Measurements from ENCODE around the gene RHBDL1. TPM values are rescaled to one million over a fixed set of nuclear protein-coding genes. Genes with fewer than 3 reads are reported as not detected.

RHBDL1 gene
- total and polyA plus RNA-seq, 2 donors (not counting 3 experiments of a cell fraction or from before 2014, with no cell fraction given): 1.1 to 1.8 TPM

GRCh38 chr16:646679-647172, 28.7 kb upstream of the RHBDL1 start:
- intact Hi-C loops (cut with micrococcal nuclease): no loop called here
- CTCF ChIA-PET: interaction anchor here (1.8 kb wide), 1 partner anchor 10 kb away, joined by 8 read pairs; the partner anchor contains the start of gene METTL26
- dilution Hi-C loops (cut with MboI; ENCODE audit: extremely low pct_ligation_motif_present, low sequenced_read_pairs): no loop called here
- Histone ChIP-seq H3K9me3 (replicated peaks; ENCODE audit: control insufficient read depth, insufficient read depth, low read length) (no peaks in the 10 kb centered on the region), H3K4me3 (replicated peaks in 1 of 3; ENCODE audit: insufficient read depth in 1 of 3, low read depth in 1 of 3, low read length in 3 of 3) (no peak overlapping the region), H2AFZ (ENCODE audit: low read depth, low read length) (no peak overlapping the region), H3K27me3 (ENCODE audit: control insufficient read depth in 2 of 2, insufficient read depth in 2 of 2, low read length in 2 of 2) (no peaks in the 10 kb centered on the region), H3K27ac (ENCODE audit: insufficient read depth, low read depth, low read length) (no peak overlapping the region), H3K4me1 (ENCODE audit: control insufficient read depth, extremely low read depth, insufficient read depth, low read length) (peaks cover 13% of the 10 kb centered on the region), H3K79me2 (ENCODE audit: control insufficient read depth, insufficient read depth, low read length) (no peaks in the 10 kb centered on the region), H4K20me1 (replicated peaks; ENCODE audit: control insufficient read depth, extremely low read depth, insufficient read depth, low read length) (no peaks in the 10 kb centered on the region), H3K9ac (replicated peaks; ENCODE audit: extremely low read depth, insufficient read depth, low read length) (no peak overlapping the region), H3K9me1 (replicated peaks; ENCODE audit: control insufficient read depth, extremely low read depth, insufficient read depth, low read length) (no peaks in the 10 kb centered on the region), H3K36me3 (ENCODE audit: control insufficient read depth in 2 of 2, extremely low read depth in 1 of 2, insufficient read depth in 2 of 2, low read length in 2 of 2) (no peaks in the 10 kb centered on the region), H3K4me2 (ENCODE audit: insufficient read depth, low read length) (no peak overlapping the region)
- DNase-seq (ENCODE audit: low read depth, low spot score): no peak
- BruUV-seq (replicated peaks): no TSS peak
- TF ChIP-seq GATA2 (IDR thresholded peaks at IDR 0.05; ENCODE audit: insufficient read depth, insufficient read length, low read depth, low read length): no peak
- TF ChIP-seq, protein P1, sequence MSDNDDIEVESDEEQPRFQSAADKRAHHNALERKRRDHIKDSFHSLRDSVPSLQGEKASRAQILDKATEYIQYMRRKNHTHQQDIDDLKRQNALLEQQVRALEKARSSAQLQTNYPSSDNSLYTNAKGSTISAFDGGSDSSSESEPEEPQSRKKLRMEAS (IDR thresholded peaks at IDR 0.05; ENCODE audit: insufficient read depth, insufficient read length): no peak
- TF ChIP-seq JUN (IDR thresholded peaks at IDR 0.05; ENCODE audit: borderline replicate concordance, insufficient read depth, insufficient read length, low read depth): no peak
- TF ChIP-seq, protein P2, sequence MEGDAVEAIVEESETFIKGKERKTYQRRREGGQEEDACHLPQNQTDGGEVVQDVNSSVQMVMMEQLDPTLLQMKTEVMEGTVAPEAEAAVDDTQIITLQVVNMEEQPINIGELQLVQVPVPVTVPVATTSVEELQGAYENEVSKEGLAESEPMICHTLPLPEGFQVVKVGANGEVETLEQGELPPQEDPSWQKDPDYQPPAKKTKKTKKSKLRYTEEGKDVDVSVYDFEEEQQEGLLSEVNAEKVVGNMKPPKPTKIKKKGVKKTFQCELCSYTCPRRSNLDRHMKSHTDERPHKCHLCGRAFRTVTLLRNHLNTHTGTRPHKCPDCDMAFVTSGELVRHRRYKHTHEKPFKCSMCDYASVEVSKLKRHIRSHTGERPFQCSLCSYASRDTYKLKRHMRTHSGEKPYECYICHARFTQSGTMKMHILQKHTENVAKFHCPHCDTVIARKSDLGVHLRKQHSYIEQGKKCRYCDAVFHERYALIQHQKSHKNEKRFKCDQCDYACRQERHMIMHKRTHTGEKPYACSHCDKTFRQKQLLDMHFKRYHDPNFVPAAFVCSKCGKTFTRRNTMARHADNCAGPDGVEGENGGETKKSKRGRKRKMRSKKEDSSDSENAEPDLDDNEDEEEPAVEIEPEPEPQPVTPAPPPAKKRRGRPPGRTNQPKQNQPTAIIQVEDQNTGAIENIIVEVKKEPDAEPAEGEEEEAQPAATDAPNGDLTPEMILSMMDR (IDR thresholded peaks at IDR 0.05; ENCODE audit: extremely low read depth in 1 of 2, insufficient read depth in 1 of 2, low read depth in 1 of 2, low read length in 2 of 2): no peak
- TF ChIP-seq EZH2 (IDR thresholded peaks at IDR 0.05; ENCODE audit: borderline replicate concordance, low read depth, low read length, severe bottlenecking): no peak
- no peak for TF ChIP-seq MYC (IDR thresholded peaks at IDR 0.05; ENCODE audit: low read depth, low read length)
- no peak for TF ChIP-seq POLR2A (IDR thresholded peaks at IDR 0.05; ENCODE audit: low read depth, low read length)
- TF ChIP-seq POLR2AphosphoS5 (IDR thresholded peaks at IDR 0.05; ENCODE audit: insufficient read depth, low read depth, low read length): no peak
- POLR2A ChIA-PET: no interaction called here
- no peak for FAIRE-seq

Measured in endothelial cell of umbilical vein (primary cell).